NCI-H345 (cell line): Measurements from ENCODE around the gene TEDC2.
"Not testable (repeated sequence)": the region's sequence is repeated elsewhere in the genome, so short reads cannot be mapped to it uniquely, and the experiment has no call there.

Experiments
- DNase-seq: peaks from one replicate; lab custom pipeline; 2025; lab: John Stamatoyannopoulos, UW

The TEDC2 gene

GRCh38 chr16:2437032-2437790 lies 22.7 kb upstream of the TEDC2 start:
- no peak for DNase-seq

GRCh38 chr16:2438121-2438520 lies 21.8 kb upstream of the TEDC2 start:
- DNase-seq: no peak

GRCh38 chr16:2439598-2439997 lies 20.3 kb upstream of the TEDC2 start:
- DNase-seq: no peak

GRCh38 chr16:2441143-2441804 lies 18.6 kb upstream of the TEDC2 start:
- not testable (repeated sequence) for DNase-seq

GRCh38 chr16:2443555-2443954 lies 16.4 kb upstream of the TEDC2 start:
- DNase-seq: no peak

- DNase-seq: no peak
Measured at GRCh38 chr16:2447920-2448583, 11.9 kb upstream of the TEDC2 start.

DNA sequence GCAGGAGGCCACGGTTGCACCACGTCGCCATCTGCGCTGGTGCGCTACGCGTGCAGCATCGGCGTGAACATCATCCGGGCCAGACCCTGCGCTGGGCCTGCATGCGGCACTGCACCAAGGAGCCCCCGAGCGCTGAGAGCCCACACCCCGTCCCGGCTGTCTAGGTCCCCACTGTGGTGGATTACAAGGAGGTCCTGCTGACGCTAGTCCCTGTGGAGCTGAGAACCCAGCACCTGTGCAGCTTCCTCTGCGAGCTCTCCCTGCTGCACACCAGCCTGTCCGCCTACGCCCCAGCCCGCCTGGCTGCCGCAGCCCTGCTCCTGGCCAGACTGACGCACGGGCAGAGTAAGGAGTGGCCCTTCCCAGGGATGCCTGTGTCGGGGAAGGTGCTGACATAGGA lies 10.8 kb upstream of the TEDC2 start:
- no peak for DNase-seq

DNA sequence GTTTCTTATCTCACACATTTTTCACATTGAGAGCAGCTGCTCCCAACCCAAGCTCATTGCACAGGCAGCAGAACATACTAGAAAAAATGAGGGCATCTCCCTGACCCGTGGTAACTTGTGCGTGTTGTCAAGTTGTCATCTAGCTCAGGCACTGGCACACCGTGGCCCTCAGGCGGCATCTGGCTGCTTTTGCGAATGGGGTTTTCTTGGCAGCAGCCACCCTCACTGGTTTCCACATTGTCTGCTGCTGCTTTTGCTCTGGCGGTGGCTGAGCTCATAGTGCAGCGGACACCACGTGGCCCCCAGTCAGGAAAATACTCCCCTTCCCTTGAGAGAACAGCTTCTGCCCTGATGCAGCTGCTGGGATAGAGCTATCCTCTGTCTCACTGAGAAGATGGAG lies 9.4 kb upstream of the TEDC2 start:
- DNase-seq: no peak

- no peak for DNase-seq
Measured at GRCh38 chr16:2450975-2451381, 8.9 kb upstream of the TEDC2 start.

DNA sequence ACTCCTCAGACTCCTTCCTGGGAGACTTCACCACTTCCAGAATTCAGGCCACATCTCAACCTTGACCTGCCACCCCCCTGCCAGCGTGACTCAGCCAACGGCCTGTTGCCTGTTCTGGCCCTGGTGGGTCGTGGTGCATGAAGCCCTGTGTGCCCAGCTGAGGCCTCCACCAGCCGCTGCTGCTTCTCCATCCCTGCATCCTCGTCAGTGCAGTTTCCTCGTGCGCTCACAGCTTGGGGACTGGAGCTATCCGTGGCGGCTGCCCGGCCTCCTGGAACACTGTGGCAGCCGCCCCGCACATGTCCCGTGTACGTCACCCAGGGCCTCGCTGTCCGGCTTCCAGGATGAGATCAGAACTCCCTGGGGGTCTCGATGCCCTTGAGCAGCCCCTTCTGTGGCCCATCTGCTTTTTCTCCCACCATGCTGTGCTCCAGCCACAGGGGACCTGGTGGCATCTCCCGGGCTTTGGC lies 8.0 kb upstream of the TEDC2 start:
- no peak for DNase-seq

DNA sequence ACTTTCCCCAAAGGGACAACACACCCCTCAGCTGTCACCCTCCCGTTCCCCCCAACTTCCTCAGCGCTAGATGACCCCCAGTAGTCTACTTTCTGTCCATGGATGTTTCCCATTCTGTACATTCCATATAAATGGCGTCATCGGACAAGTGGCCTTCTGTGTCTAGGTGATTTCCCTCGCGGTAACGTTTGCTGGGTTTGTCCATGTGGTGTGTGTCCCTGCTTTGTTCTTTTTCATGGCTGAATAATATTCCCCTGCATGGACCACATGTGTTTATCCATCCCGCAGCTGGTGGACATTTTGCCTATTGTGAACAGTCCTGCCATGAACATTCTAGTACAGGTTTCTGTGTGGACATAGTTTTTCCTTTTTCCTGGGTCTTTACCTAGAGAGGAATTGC lies 7.3 kb upstream of the TEDC2 start:
- no peak for DNase-seq

GRCh38 chr16:2455081-2455845 lies 4.6 kb upstream of the TEDC2 start:
- DNase-seq: no peak

GRCh38 chr16:2456551-2457153 lies 3.3 kb upstream of the TEDC2 start:
- no peak for DNase-seq

DNA sequence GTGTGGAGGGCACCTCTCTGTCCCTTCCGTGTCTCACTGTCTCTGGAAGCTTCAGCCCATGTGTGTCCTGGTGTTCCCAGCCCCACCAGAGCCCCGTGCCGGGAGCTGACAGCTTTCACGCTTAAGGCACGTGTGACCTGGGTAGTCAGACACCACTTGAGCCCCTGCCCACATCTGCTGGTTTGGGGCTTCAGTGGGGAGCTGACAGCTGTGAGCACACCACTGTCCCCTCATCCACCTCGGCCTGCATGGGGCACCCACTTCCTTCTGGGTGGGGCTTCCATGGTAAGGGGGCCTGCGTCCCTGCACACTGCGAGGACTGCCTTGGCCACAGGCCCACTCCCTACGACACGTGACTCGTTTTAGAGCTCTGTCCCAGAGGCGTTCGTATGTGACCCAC lies 2.6 kb upstream of the TEDC2 start:
- no peak for DNase-seq

DNA sequence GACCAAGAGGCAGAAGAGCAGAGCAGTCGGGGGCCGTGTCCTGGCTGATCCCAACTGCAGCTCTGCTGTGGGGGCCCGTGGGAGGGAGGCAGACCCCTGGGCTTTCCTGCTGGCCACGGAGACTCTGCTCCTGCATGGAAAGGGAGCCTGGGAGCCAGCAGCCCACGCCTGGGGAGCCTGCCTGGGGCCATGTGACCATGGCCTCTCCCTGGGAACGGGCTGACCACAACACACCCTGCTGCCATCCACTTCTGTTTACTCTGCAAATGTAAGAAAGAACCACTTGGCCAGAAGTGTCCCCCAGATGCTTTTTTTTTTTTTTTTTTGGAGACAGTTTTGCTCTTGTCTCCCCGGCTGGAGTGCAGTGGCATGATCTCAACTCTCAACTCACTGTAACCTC lies 2.0 kb upstream of the TEDC2 start:
- no peak for DNase-seq

DNA sequence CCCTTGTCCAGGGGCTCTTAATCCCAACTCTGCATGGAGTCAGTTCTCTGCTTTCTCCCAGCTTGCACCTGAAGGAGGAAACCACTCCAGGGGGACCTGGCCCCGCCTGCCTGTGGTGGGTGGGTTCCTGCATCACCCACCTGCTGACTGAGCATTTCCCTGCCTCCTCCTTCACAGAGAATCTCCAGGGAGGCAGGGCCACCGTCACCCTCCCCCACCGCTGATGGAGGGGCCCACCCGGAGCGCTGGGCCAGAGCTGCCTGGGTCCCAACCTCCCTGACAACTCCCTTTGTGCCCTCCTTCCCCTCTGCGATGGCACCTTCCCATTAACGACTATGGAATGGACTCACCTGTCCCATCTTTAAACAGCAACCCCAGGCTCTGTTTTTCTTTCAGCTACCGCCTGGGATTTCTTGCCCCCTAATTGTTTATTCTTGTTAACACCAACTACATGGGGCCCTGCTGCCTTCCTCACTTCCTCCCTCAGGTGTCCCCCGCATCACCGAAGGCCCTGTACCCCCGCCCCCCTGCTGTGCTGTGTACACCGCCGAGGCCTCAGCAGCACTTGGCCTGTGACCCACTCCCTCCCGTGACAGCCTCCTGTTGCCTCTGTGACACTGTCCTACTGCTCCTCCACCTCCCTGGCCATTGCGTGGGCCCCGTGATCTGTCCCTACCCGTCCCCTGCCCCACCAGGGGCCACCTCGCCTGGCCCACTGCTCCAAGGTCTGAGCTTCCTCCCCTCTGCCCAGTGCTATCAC lies 842 bp upstream of the TEDC2 start:
- DNase-seq: peak; percentile 36

- DNase-seq: no peak
Measured at GRCh38 chr16:2460391-2460713, 443 bp downstream of the TEDC2 start.

DNA sequence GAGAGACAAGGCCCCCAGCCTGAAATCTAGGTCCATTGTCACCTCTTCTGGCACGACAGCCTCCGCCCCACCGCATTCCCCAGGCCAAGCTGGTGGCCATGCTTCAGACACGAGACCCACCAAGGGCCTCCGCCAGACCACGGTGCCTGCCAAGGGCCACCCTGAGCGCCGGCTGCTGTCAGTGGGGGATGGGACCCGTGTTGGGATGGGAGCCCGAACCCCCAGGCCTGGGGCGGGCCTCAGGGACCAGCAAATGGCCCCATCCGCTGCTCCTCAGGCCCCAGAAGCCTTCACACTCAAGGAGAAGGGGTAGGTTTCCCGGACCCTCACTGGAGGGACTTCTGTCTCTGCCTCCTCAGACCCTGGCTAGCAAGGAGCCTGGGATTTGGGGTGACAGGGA lies 1.0 kb downstream of the TEDC2 start:
- DNase-seq: no peak

GRCh38 chr16:2462031-2462866 lies 2.3 kb downstream of the TEDC2 start:
- no peak for DNase-seq

GRCh38 chr16:2464333-2464732 lies 4.4 kb downstream of the TEDC2 start:
- DNase-seq: no peak
